A673 (cell line): Measurements from ENCODE around the gene AKT3. TPM values are rescaled to one million over a fixed set of nuclear protein-coding genes. Genes with fewer than 3 reads are reported as not detected.

Source experiments
- BruUV-seq: library from RNA; stranded (reverse); fragments of 400-500 nt; replicated peaks from 2 replicates; lab custom pipeline; 2021; lab: Mats Ljungman, UMichigan
- CTCF ChIA-PET: fragments of 300-600 bp; sonication (Branson Sonifier 250); formaldehyde crosslinking; loops from one replicate; lab custom pipeline; 2022; ENCODE audit warnings: antibody characterized with exemption; lab: Charles Lee
- POLR2A ChIA-PET: fragments of 300-600 bp; sonication (Branson Sonifier 250); formaldehyde crosslinking; loops from one replicate; lab custom pipeline; 2022; ENCODE audit warnings: antibody characterized with exemption; ENCODE audit not compliant: low non-redundant PET; lab: Charles Lee
- DNase-seq: peaks from one replicate; pipeline ENCODE4 v3.0.0-alpha.2; 2015; ENCODE audit warnings: low spot score
- H3K27ac ChIP-seq: fragments of 200-600 bp; sonication (generic); 2 replicates; pipeline ENCODE4 v1.5.1; 2016; ENCODE audit warnings: mixed run types, low read depth, mild to moderate bottlenecking, mixed read lengths, antibody characterized with exemption, low read length; ENCODE audit not compliant: poor library complexity, severe bottlenecking
- H3K27me3 ChIP-seq: fragments of 200-600 bp; sonication (generic); replicated peaks from 2 replicates; pipeline ENCODE4 v1.6.1; 2017; ENCODE audit warnings: mixed run types, low read depth, mild to moderate bottlenecking, mixed read lengths, antibody characterized with exemption, low read length; ENCODE audit not compliant: insufficient read depth, poor library complexity
- H3K36me3 ChIP-seq: fragments of 200-600 bp; sonication (generic); 2 replicates; pipeline ENCODE4 v1.6.1; 2016; ENCODE audit warnings: mixed run types, mild to moderate bottlenecking, mixed read lengths, antibody characterized with exemption, low read length; ENCODE audit not compliant: insufficient read depth, poor library complexity, severe bottlenecking
- H3K4me1 ChIP-seq: fragments of 200-600 bp; sonication (generic); 2 replicates; pipeline ENCODE4 v1.6.1; 2017; ENCODE audit warnings: mixed run types, mild to moderate bottlenecking, mixed read lengths, antibody characterized with exemption, low read length; ENCODE audit not compliant: insufficient read depth, poor library complexity, severe bottlenecking
- H3K4me3 ChIP-seq: fragments of 200-600 bp; sonication (generic); 2 replicates; pipeline ENCODE4 v1.5.1; 2016; ENCODE audit warnings: low read depth, mixed run types, mild to moderate bottlenecking, mixed read lengths, low read length; ENCODE audit not compliant: poor library complexity, severe bottlenecking
- H3K9me3 ChIP-seq: fragments of 200-600 bp; sonication (generic); 2 replicates; pipeline ENCODE4 v1.6.1; 2016; ENCODE audit warnings: mixed run types, low read depth, mild to moderate bottlenecking, mixed read lengths, antibody characterized with exemption, low read length; ENCODE audit not compliant: poor library complexity, severe bottlenecking
- EZH2 ChIP-seq: fragments of 200-600 bp; sonication (generic); IDR thresholded peaks from 2 replicates; pipeline ENCODE4 v1.6.1; 2017; ENCODE audit warnings: borderline replicate concordance, low read depth, mild to moderate bottlenecking, mixed read lengths, antibody characterized with exemption, low read length; ENCODE audit not compliant: poor library complexity, severe bottlenecking
- intact Hi-C: fragments of 100-400 bp; cut with micrococcal nuclease; formaldehyde crosslinking; loops from one replicate; pipeline ENCODE4 v1.10.0; 2022; ENCODE audit not compliant: unreplicated experiment
- total RNA-seq: library from RNA; stranded (reverse); gene quantifications from 2 replicates; pipeline ENCODE4 v1.2.3, GENCODE V29; 2021
- TF ChIP-seq, protein P1 (sequence below): fragments of 300-800, 200-600 bp; sonication (generic); conservative IDR thresholded peaks from 2 replicates; pipeline ENCODE4 v1.5.1; 2017; ENCODE audit warnings: low read depth, mild to moderate bottlenecking, antibody characterized with exemption, low read length, moderate library complexity, mixed read lengths

The AKT3 gene
- total RNA-seq, 1 experiment from 2014 or later, result 14.4 TPM

DNA sequence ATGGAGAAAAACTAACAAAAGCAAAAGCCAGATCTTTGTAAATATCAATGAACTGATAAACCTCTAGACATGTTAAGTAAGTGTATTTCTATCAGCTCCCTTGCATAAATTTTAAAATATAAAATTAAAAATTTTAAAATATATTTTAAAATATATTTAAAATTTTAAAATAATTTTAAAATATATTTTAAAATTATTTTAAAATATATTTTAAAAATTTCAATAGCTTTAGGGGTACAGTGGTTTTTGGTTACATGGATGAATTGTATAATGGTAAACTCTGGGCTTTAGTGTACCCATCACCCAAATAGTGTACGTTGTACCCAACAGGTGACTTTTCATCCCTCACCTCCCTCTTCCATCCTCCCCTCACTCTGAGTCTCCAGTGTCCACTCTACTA is 315.0 kb downstream of the AKT3 start:
- H3K27me3 ChIP-seq, result no peaks in the 10 kb centered on the region
- no peaks in the 10 kb centered on the region for H3K4me1 ChIP-seq
- no TSS peak for BruUV-seq
- CTCF ChIA-PET, result no interaction called here
- H3K4me3 ChIP-seq, result no peak overlapping the region
- H3K36me3 ChIP-seq, result no peaks in the 10 kb centered on the region
- H3K9me3 ChIP-seq, result no peaks in the 10 kb centered on the region
- intact Hi-C loops, result no loop called here
- no peak for DNase-seq
- no peak overlapping the region for H3K27ac ChIP-seq
- TF ChIP-seq, protein P1, sequence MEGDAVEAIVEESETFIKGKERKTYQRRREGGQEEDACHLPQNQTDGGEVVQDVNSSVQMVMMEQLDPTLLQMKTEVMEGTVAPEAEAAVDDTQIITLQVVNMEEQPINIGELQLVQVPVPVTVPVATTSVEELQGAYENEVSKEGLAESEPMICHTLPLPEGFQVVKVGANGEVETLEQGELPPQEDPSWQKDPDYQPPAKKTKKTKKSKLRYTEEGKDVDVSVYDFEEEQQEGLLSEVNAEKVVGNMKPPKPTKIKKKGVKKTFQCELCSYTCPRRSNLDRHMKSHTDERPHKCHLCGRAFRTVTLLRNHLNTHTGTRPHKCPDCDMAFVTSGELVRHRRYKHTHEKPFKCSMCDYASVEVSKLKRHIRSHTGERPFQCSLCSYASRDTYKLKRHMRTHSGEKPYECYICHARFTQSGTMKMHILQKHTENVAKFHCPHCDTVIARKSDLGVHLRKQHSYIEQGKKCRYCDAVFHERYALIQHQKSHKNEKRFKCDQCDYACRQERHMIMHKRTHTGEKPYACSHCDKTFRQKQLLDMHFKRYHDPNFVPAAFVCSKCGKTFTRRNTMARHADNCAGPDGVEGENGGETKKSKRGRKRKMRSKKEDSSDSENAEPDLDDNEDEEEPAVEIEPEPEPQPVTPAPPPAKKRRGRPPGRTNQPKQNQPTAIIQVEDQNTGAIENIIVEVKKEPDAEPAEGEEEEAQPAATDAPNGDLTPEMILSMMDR, result no peak
- no peak for TF ChIP-seq EZH2
- POLR2A ChIA-PET, result no interaction called here

- CTCF ChIA-PET, result no interaction called here
- intact Hi-C loops, result no loop called here
Observed at GRCh38 chr1:243529512-243529911, 320.5 kb downstream of the AKT3 start.

GRCh38 chr1:243528459-243529121 is 321.5 kb downstream of the AKT3 start:
- ChIA-PET POLR2A (no interaction called here), CTCF (no interaction called here)
- H3K4me1 ChIP-seq, result no peaks in the 10 kb centered on the region
- H3K27me3 ChIP-seq, result no peaks in the 10 kb centered on the region
- H3K9me3 ChIP-seq, result no peaks in the 10 kb centered on the region
- BruUV-seq, result no TSS peak
- DNase-seq, result no peak
- intact Hi-C loops, result no loop called here
- H3K27ac ChIP-seq, result no peak overlapping the region
- H3K4me3 ChIP-seq, result no peak overlapping the region
- TF ChIP-seq, protein P1, result no peak
- TF ChIP-seq EZH2, result no peak
- H3K36me3 ChIP-seq, result no peaks in the 10 kb centered on the region

More at GRCh38 chr1:243529512-243529911, 320.5 kb downstream of the AKT3 start:
- no peak overlapping the region for H3K4me3 ChIP-seq
- BruUV-seq, result no TSS peak
- no peak for DNase-seq
- no peaks in the 10 kb centered on the region for H3K9me3 ChIP-seq
- no peaks in the 10 kb centered on the region for H3K36me3 ChIP-seq
- H3K4me1 ChIP-seq, result no peaks in the 10 kb centered on the region
- no peaks in the 10 kb centered on the region for H3K27me3 ChIP-seq
- TF ChIP-seq EZH2, result no peak
- TF ChIP-seq, protein P1, result no peak
- POLR2A ChIA-PET, result no interaction called here
- H3K27ac ChIP-seq, result no peak overlapping the region
